GM23338 (cell line): Measurements from ENCODE around the gene CSNK1E.

ENCODE experiments used
- CREB1 ChIP-seq: fragments of 250-450 bp; sonication (Bioruptor Pico); IDR thresholded peaks from 2 replicates; pipeline ENCODE4 v1.5.0; 2020; ENCODE audit warnings: low read depth, mild to moderate bottlenecking, moderate library complexity
- CTCF ChIP-seq, 2 experiments: fragments of 200-600 bp in 1 of 2; sonication (generic) in 1 of 2; conservative IDR thresholded peaks; 2 replicates each; pipeline versions ENCODE4 v1.5.1 to v1.6.1; 2016 to 2017; ENCODE audit warnings: antibody characterized with exemption in 2 of 2, low read depth in 2 of 2, mild to moderate bottlenecking in 2 of 2, moderate library complexity in 1 of 2
- EZH2 ChIP-seq: fragments of 200-600 bp; sonication (generic); IDR thresholded peaks from one replicate; pipeline ENCODE4 v1.8.0; 2017; ENCODE audit warnings: antibody characterized with exemption, mild to moderate bottlenecking, low read depth; ENCODE audit not compliant: unreplicated experiment
- EZH2phosphoT487 ChIP-seq: fragments of 200-600 bp; sonication (generic); IDR thresholded peaks from one replicate; pipeline ENCODE4 v1.8.1; 2018; ENCODE audit warnings: antibody characterized with exemption; ENCODE audit not compliant: unreplicated experiment
- JUNB ChIP-seq: IDR thresholded peaks from one replicate; pipeline ENCODE4 v1.6.1; 2016; ENCODE audit warnings: antibody characterized with exemption; ENCODE audit not compliant: unreplicated experiment
- NANOG ChIP-seq: IDR thresholded peaks from 2 replicates; pipeline ENCODE4 v1.6.1; 2016; ENCODE audit warnings: antibody characterized with exemption, borderline replicate concordance
- POLR2AphosphoS5 ChIP-seq: IDR thresholded peaks from 2 replicates; pipeline ENCODE4 v1.6.1; 2016; ENCODE audit warnings: antibody characterized with exemption, low read depth
- STAT1 ChIP-seq: IDR thresholded peaks from one replicate; pipeline ENCODE4 v1.6.1; 2016; ENCODE audit warnings: antibody characterized with exemption; ENCODE audit not compliant: unreplicated experiment
- ZNF114 ChIP-seq: fragments of 250-450 bp; sonication (Bioruptor Pico); IDR thresholded peaks from 2 replicates; pipeline ENCODE4 v1.5.0; 2020; ENCODE audit warnings: mild to moderate bottlenecking, moderate library complexity
- ZNF331 ChIP-seq: fragments of 250-450 bp; sonication (Bioruptor Pico); IDR thresholded peaks from 2 replicates; pipeline ENCODE4 v1.5.0; 2020; ENCODE audit warnings: low read depth, mild to moderate bottlenecking, moderate library complexity
- TF ChIP-seq, protein P1 (sequence below): IDR thresholded peaks from one replicate; pipeline ENCODE4 v1.6.1; 2018; ENCODE audit warnings: antibody characterized with exemption; ENCODE audit not compliant: unreplicated experiment
- TF ChIP-seq, protein P2 (sequence below): IDR thresholded peaks from 2 replicates; pipeline ENCODE4 v1.6.1; 2016; ENCODE audit warnings: antibody characterized with exemption

- TF ChIP-seq POLR2AphosphoS5 = no peak
- TF ChIP-seq EZH2phosphoT487 = no peak
- no peak for TF ChIP-seq JUNB
- no peak for TF ChIP-seq CTCF (conservative IDR thresholded peaks at IDR 0.05; ENCODE audit: low read depth in 2 of 2)
- TF ChIP-seq, protein P1, sequence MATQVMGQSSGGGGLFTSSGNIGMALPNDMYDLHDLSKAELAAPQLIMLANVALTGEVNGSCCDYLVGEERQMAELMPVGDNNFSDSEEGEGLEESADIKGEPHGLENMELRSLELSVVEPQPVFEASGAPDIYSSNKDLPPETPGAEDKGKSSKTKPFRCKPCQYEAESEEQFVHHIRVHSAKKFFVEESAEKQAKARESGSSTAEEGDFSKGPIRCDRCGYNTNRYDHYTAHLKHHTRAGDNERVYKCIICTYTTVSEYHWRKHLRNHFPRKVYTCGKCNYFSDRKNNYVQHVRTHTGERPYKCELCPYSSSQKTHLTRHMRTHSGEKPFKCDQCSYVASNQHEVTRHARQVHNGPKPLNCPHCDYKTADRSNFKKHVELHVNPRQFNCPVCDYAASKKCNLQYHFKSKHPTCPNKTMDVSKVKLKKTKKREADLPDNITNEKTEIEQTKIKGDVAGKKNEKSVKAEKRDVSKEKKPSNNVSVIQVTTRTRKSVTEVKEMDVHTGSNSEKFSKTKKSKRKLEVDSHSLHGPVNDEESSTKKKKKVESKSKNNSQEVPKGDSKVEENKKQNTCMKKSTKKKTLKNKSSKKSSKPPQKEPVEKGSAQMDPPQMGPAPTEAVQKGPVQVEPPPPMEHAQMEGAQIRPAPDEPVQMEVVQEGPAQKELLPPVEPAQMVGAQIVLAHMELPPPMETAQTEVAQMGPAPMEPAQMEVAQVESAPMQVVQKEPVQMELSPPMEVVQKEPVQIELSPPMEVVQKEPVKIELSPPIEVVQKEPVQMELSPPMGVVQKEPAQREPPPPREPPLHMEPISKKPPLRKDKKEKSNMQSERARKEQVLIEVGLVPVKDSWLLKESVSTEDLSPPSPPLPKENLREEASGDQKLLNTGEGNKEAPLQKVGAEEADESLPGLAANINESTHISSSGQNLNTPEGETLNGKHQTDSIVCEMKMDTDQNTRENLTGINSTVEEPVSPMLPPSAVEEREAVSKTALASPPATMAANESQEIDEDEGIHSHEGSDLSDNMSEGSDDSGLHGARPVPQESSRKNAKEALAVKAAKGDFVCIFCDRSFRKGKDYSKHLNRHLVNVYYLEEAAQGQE = no peak
- TF ChIP-seq EZH2 = no peak
- TF ChIP-seq, protein P2, sequence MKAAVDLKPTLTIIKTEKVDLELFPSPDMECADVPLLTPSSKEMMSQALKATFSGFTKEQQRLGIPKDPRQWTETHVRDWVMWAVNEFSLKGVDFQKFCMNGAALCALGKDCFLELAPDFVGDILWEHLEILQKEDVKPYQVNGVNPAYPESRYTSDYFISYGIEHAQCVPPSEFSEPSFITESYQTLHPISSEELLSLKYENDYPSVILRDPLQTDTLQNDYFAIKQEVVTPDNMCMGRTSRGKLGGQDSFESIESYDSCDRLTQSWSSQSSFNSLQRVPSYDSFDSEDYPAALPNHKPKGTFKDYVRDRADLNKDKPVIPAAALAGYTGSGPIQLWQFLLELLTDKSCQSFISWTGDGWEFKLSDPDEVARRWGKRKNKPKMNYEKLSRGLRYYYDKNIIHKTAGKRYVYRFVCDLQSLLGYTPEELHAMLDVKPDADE = no peak
- TF ChIP-seq CREB1 = no peak
- no peak for TF ChIP-seq ZNF114 (CRISPR knock-in tag)
- TF ChIP-seq NANOG = no peak
- TF ChIP-seq STAT1 = no peak
- no peak for TF ChIP-seq ZNF331 (CRISPR knock-in tag)
Measured at GRCh38 chr22:38314933-38315822, 2.1 kb downstream of the CSNK1E start.
